MCF 10A (cell line): ENCODE measurements around the gene GKN2. TPM values are rescaled to one million over a fixed set of nuclear protein-coding genes. Genes with fewer than 3 reads are reported as not detected.
A peak's percentile ranks its signal among the peaks of the same experiment; 100 is the strongest.

Source experiments
- BruUV-seq: library from RNA; stranded (reverse); fragments of 400-500 nt; replicated peaks from 2 replicates; lab custom pipeline; 2021; lab: Mats Ljungman, UMichigan
- CTCF ChIA-PET: fragments of 300-600 bp; sonication (Branson Sonifier 250); formaldehyde crosslinking; extraction: SDS; loops from one replicate; lab custom pipeline; 2021; ENCODE audit warnings: antibody characterized with exemption, inconsistent platforms; lab: Yijun Ruan, JAX
- POLR2A ChIA-PET: fragments of 300-600, 350-650 bp; sonication (Branson Sonifier 250); formaldehyde crosslinking; extraction: SDS; loops from one replicate; lab custom pipeline; 2020; ENCODE audit warnings: antibody characterized with exemption, inconsistent platforms; lab: Yijun Ruan, JAX
- DNase-seq: peaks from one replicate; pipeline ENCODE4 v3.0.0-alpha.2; 2018; ENCODE audit not compliant: unreplicated experiment
- H3K27ac Mint-ChIP-seq: one replicate; pipeline ENCODE4 v1.8.0; 2022; ENCODE audit warnings: mild to moderate bottlenecking, low read depth, mixed read lengths; ENCODE audit not compliant: unreplicated experiment
- H3K27me3 Mint-ChIP-seq: one replicate; pipeline ENCODE4 v1.8.0; 2022; ENCODE audit warnings: mixed read lengths; ENCODE audit not compliant: insufficient read depth, unreplicated experiment
- H3K36me3 Mint-ChIP-seq: one replicate; pipeline ENCODE4 v1.8.0; 2022; ENCODE audit warnings: mild to moderate bottlenecking, moderate library complexity, mixed read lengths; ENCODE audit not compliant: insufficient read depth, unreplicated experiment
- H3K4me1 Mint-ChIP-seq: one replicate; pipeline ENCODE4 v1.8.0; 2022; ENCODE audit warnings: mixed read lengths; ENCODE audit not compliant: insufficient read depth, unreplicated experiment
- H3K4me3 Mint-ChIP-seq: one replicate; pipeline ENCODE4 v1.8.0; 2022; ENCODE audit warnings: mild to moderate bottlenecking, moderate library complexity, mixed read lengths; ENCODE audit not compliant: unreplicated experiment
- H3K9me3 Mint-ChIP-seq: one replicate; pipeline ENCODE4 v1.8.0; 2022; ENCODE audit warnings: mixed read lengths; ENCODE audit not compliant: unreplicated experiment
- CTCF ChIP-seq: fragments of 200-600 bp; IDR thresholded peaks from one replicate; pipeline ENCODE4 v1.8.0; 2022; ENCODE audit warnings: antibody characterized with exemption, mild to moderate bottlenecking; ENCODE audit not compliant: unreplicated experiment
- intact Hi-C: fragments of 100-400 bp; cut with micrococcal nuclease; formaldehyde crosslinking; loops from 2 replicates; pipeline ENCODE4 v1.14.1; 2022
- total RNA-seq: library from RNA; stranded (reverse); gene quantifications from 2 replicates; pipeline ENCODE4 v1.2.3, GENCODE V29; 2022

GKN2 gene
- total RNA-seq, 1 experiment from 2014 or later: not detected

- intact Hi-C loops: no loop called here
- ChIA-PET CTCF (interaction anchor here (0.6 to 1.5 kb wide), 4 partner anchors 9 to 340 kb away, joined by 3 to 6 read pairs (median 4); no protein-coding TSS in a partner anchor), POLR2A (no interaction called here)
- no peak for TF ChIP-seq CTCF
- Mint-ChIP-seq H3K4me3 (no peak overlapping the region), H3K36me3 (peaks cover 1% of the 10 kb centered on the region), H3K4me1 (peaks cover 11% of the 10 kb centered on the region), H3K9me3 (no peaks in the 10 kb centered on the region), H3K27me3 (no peaks in the 10 kb centered on the region), H3K27ac (no peak overlapping the region)
- no TSS peak for BruUV-seq
- no peak for DNase-seq
These were observed 21.5 kb downstream of the GKN2 start for GRCh38 chr2:68931149-68931711.

GRCh38 chr2:68926796-68927195 lies 25.9 kb downstream of the GKN2 start:
- Mint-ChIP-seq H3K27ac (no peak overlapping the region), H3K9me3 (no peaks in the 10 kb centered on the region), H3K4me1 (peaks cover under 1% of the 10 kb centered on the region), H3K4me3 (no peak overlapping the region), H3K36me3 (no peaks in the 10 kb centered on the region), H3K27me3 (no peaks in the 10 kb centered on the region)
- BruUV-seq: no TSS peak
- POLR2A ChIA-PET: no interaction called here
- CTCF ChIA-PET: interaction anchor here (0.6 to 8.0 kb wide), 16 partner anchors 9 to 462 kb away, joined by 3 to 139 read pairs (median 13); no protein-coding TSS in a partner anchor
- TF ChIP-seq CTCF: no peak
- intact Hi-C loops: no loop called here
- peak; percentile 41 for DNase-seq

- no peak overlapping the region for H3K4me3 Mint-ChIP-seq
- peak; percentile 73 for DNase-seq
- H3K27ac Mint-ChIP-seq: no peak overlapping the region
- ChIA-PET POLR2A (interaction anchor here (0.5 to 1.6 kb wide), 10 partner anchors 16 to 808 kb away, joined by 3 to 8 read pairs (median 3); no protein-coding TSS in a partner anchor), CTCF (interaction anchor here (0.5 to 8.0 kb wide), 41 partner anchors 8 to 1685 kb away, joined by 3 to 139 read pairs (median 5); partner anchors contain the start of gene GKN1)
- BruUV-seq: no TSS peak
- H3K36me3 Mint-ChIP-seq: no peaks in the 10 kb centered on the region
- H3K9me3 Mint-ChIP-seq: no peaks in the 10 kb centered on the region
- intact Hi-C loops: loop anchor here (1.0 kb wide), 4 partner anchors 86 to 462 kb away; no protein-coding TSS in a partner anchor
- H3K4me1 Mint-ChIP-seq: peaks cover 5% of the 10 kb centered on the region
- no peaks in the 10 kb centered on the region for H3K27me3 Mint-ChIP-seq
- TF ChIP-seq CTCF: peak; percentile 93
These were observed 27.3 kb downstream of the GKN2 start for GRCh38 chr2:68925295-68925896.

GRCh38 chr2:68921646-68922045 lies 31.0 kb downstream of the GKN2 start:
- H3K27me3 Mint-ChIP-seq: no peaks in the 10 kb centered on the region
- DNase-seq: no peak
- BruUV-seq: no TSS peak

More at GRCh38 chr2:68921646-68922045, 31.0 kb downstream of the GKN2 start:
- TF ChIP-seq CTCF: no peak
- Mint-ChIP-seq H3K9me3 (no peaks in the 10 kb centered on the region), H3K36me3 (no peaks in the 10 kb centered on the region), H3K4me3 (no peak overlapping the region), H3K4me1 (peaks cover 17% of the 10 kb centered on the region), H3K27ac (no peak overlapping the region)
- ChIA-PET CTCF (interaction anchor here (7.3 to 8.0 kb wide), 2 partner anchors 168 to 211 kb away, joined by 110 to 139 read pairs; no protein-coding TSS in a partner anchor), POLR2A (interaction anchor here (0.6 kb wide), 1 partner anchor 16 kb away, joined by 3 read pairs; no protein-coding TSS in a partner anchor)
- intact Hi-C loops: no loop called here
